H1 (cell line): Measurements from ENCODE around the gene LHPP. TPM values are rescaled to one million over a fixed set of nuclear protein-coding genes. Genes with fewer than 3 reads are reported as not detected.

Source experiments
- CTCF ChIA-PET: fragments of 300-600 bp; sonication (Branson Sonifier 250); formaldehyde crosslinking; loops from one replicate; lab custom pipeline; 2021; ENCODE audit not compliant: partially characterized antibody; lab: Charles Lee
- POLR2A ChIA-PET: fragments of 300-600 bp; sonication (Branson Sonifier 250); formaldehyde crosslinking; loops from one replicate; lab custom pipeline; 2021; ENCODE audit warnings: inconsistent platforms; ENCODE audit not compliant: partially characterized antibody; lab: Charles Lee
- DNase-seq, 2 experiments: peaks; one replicate each; pipeline versions ENCODE4 v3.0.0 to v3.0.0-alpha.2; 2010 to 2022; ENCODE audit warnings: low spot score in 2 of 2, low read depth in 1 of 2, mixed read lengths in 1 of 2
- FAIRE-seq: peaks from 2 replicates; lab custom pipeline; 2011; peaks lifted over from hg19 to GRCh38; lab: Jason Lieb, UNC
- H2AFZ ChIP-seq: 2 replicates; pipeline ENCODE4 v1.8.1; 2012; ENCODE audit warnings: low read length, inconsistent platforms
- H2AK5ac ChIP-seq: 2 replicates; pipeline ENCODE4 v1.6.1; 2013; ENCODE audit warnings: low read depth, low read length
- H2BK120ac ChIP-seq: replicated peaks from 2 replicates; pipeline ENCODE3; 2013; ENCODE audit warnings: low read depth, low read length, inconsistent platforms
- H2BK12ac ChIP-seq: 2 replicates; pipeline ENCODE4 v1.6.1; 2013; ENCODE audit warnings: low read depth, low read length
- H2BK15ac ChIP-seq: 2 replicates; pipeline ENCODE4 v1.6.1; 2013; ENCODE audit warnings: low read length
- H2BK20ac ChIP-seq: 2 replicates; pipeline ENCODE4 v1.6.1; 2013; ENCODE audit warnings: low read length
- H2BK5ac ChIP-seq: 2 replicates; pipeline ENCODE4 v1.6.1; 2013; ENCODE audit warnings: low read depth, low read length
- H3K14ac ChIP-seq: 2 replicates; pipeline ENCODE4 v1.6.1; 2013; ENCODE audit warnings: inconsistent platforms; ENCODE audit not compliant: insufficient read length
- H3K18ac ChIP-seq: 2 replicates; pipeline ENCODE4 v1.6.1; 2013; ENCODE audit warnings: low read length; ENCODE audit errors: extremely low read depth
- H3K23ac ChIP-seq: 2 replicates; pipeline ENCODE4 v1.6.1; 2013; ENCODE audit warnings: inconsistent platforms; ENCODE audit not compliant: insufficient read length
- H3K23me2 ChIP-seq: 2 replicates; pipeline ENCODE4 v1.6.1; 2013; ENCODE audit warnings: low read depth, low read length
- H3K27ac ChIP-seq: 2 replicates; pipeline ENCODE4 v1.6.1; 2011; ENCODE audit warnings: low read depth, low read length, inconsistent platforms
- H3K27me3 ChIP-seq, 4 experiments: replicated peaks in 1 of 4; 1 replicate in 1 of 4; 2 replicates in 3 of 4; pipeline versions ENCODE4 v1.6.1 to v1.8.1; 2011 to 2013; ENCODE audit warnings: low read length in 3 of 4, mild to moderate bottlenecking in 3 of 4, inconsistent platforms in 2 of 4, mixed read lengths in 2 of 4, moderate library complexity in 1 of 4; ENCODE audit not compliant: control insufficient read depth in 3 of 4, insufficient read depth in 3 of 4; ENCODE audit errors: extremely low read depth in 1 of 4
- H3K36me3 ChIP-seq, 4 experiments: 2 replicates each; pipeline versions ENCODE4 v1.6.1 to v1.8.1; 2011 to 2013; ENCODE audit warnings: mild to moderate bottlenecking in 4 of 4, low read length in 3 of 4, moderate library complexity in 2 of 4, control low read depth in 1 of 4, inconsistent platforms in 1 of 4; ENCODE audit not compliant: insufficient read depth in 4 of 4, control insufficient read depth in 2 of 4
- H3K4ac ChIP-seq: replicated peaks from 2 replicates; pipeline ENCODE3; 2013; ENCODE audit warnings: low read length, low read depth, mixed read lengths, inconsistent platforms; ENCODE audit not compliant: insufficient read length
- H3K4me1 ChIP-seq, 4 experiments: replicated peaks in 1 of 4; 1 replicate in 1 of 4; 2 replicates in 3 of 4; pipeline versions ENCODE4 v1.6.1 to v1.8.1; 2011 to 2013; ENCODE audit warnings: low read length in 3 of 4, inconsistent platforms in 2 of 4, mixed read lengths in 1 of 4; ENCODE audit not compliant: insufficient read depth in 4 of 4, control insufficient read depth in 3 of 4
- H3K4me2 ChIP-seq, 2 experiments: 2 replicates each; pipeline versions ENCODE4 v1.6.1 to v1.8.1; 2011 to 2013; ENCODE audit warnings: low read depth in 2 of 2, low read length in 2 of 2, control low read depth in 1 of 2, inconsistent platforms in 1 of 2, mild to moderate bottlenecking in 1 of 2; ENCODE audit not compliant: insufficient read depth in 1 of 2
- H3K4me3 ChIP-seq, 4 experiments: fragments of 200-600, 300-600 bp in 1 of 4; sonication (generic), shearing (Covaris generic), sonication (Bioruptor Twin) in 1 of 4; 2 replicates each; pipeline versions ENCODE4 v1.5.1 to v1.8.1; 2011 to 2016; ENCODE audit warnings: low read length in 4 of 4, low read depth in 3 of 4, control low read depth in 2 of 4, inconsistent platforms in 2 of 4, mild to moderate bottlenecking in 2 of 4, mixed read lengths in 1 of 4, moderate library complexity in 1 of 4; ENCODE audit not compliant: insufficient read depth in 2 of 4; ENCODE audit errors: extremely low read depth in 1 of 4
- H3K56ac ChIP-seq: replicated peaks from 2 replicates; pipeline ENCODE3; 2013; ENCODE audit warnings: low read depth, mild to moderate bottlenecking, mixed read lengths, low read length, inconsistent platforms; ENCODE audit not compliant: insufficient read length
- H3K79me1 ChIP-seq: 2 replicates; pipeline ENCODE4 v1.6.1; 2013; ENCODE audit warnings: low read depth, low read length, control low read depth
- H3K79me2 ChIP-seq, 2 experiments: 2 replicates each; pipeline versions ENCODE4 v1.6.1 to v1.8.1; 2012 to 2013; ENCODE audit warnings: low read length in 2 of 2, mild to moderate bottlenecking in 2 of 2, inconsistent platforms in 1 of 2; ENCODE audit not compliant: insufficient read depth in 2 of 2, control insufficient read depth in 1 of 2
- H3K9ac ChIP-seq, 4 experiments: replicated peaks in 1 of 4; 1 replicate in 1 of 4; 2 replicates in 3 of 4; pipeline versions ENCODE4 v1.6.1 to v1.8.1; 2011 to 2013; ENCODE audit warnings: low read depth in 3 of 4, low read length in 3 of 4, control low read depth in 2 of 4, mild to moderate bottlenecking in 2 of 4, moderate library complexity in 2 of 4, inconsistent platforms in 1 of 4; ENCODE audit errors: extremely low read depth in 1 of 4
- H3K9me3 ChIP-seq, 2 experiments: 2 replicates each; pipeline versions ENCODE4 v1.6.1 to v1.8.1; 2012 to 2013; ENCODE audit warnings: mild to moderate bottlenecking in 2 of 2, moderate library complexity in 2 of 2, control low read depth in 1 of 2, inconsistent platforms in 1 of 2, low read depth in 1 of 2, low read length in 1 of 2, mixed read lengths in 1 of 2; ENCODE audit not compliant: insufficient read depth in 2 of 2
- H4K20me1 ChIP-seq, 2 experiments: replicated peaks in 1 of 2; 2 replicates each; pipeline versions ENCODE3 to v1.8.1; 2011 to 2013; ENCODE audit warnings: inconsistent platforms in 2 of 2, low read length in 2 of 2, mild to moderate bottlenecking in 1 of 2; ENCODE audit not compliant: insufficient read depth in 2 of 2, control insufficient read depth in 1 of 2
- H4K5ac ChIP-seq: 2 replicates; pipeline ENCODE4 v1.6.1; 2013; ENCODE audit warnings: low read length, low read depth, mixed read lengths, inconsistent platforms; ENCODE audit not compliant: insufficient read length
- H4K8ac ChIP-seq: 2 replicates; pipeline ENCODE4 v1.8.0; 2013; ENCODE audit warnings: mild to moderate bottlenecking, moderate library complexity, low read length, inconsistent platforms; ENCODE audit not compliant: insufficient read depth; ENCODE audit errors: extremely low read depth
- H4K91ac ChIP-seq: replicated peaks from 2 replicates; pipeline ENCODE3; 2013; ENCODE audit warnings: low read length, mixed read lengths, inconsistent platforms; ENCODE audit not compliant: insufficient read length
- FOSL1 ChIP-seq: IDR thresholded peaks from 2 replicates; pipeline ENCODE4 v1.6.1; 2011; ENCODE audit warnings: mild to moderate bottlenecking, low read depth, low read length, moderate library complexity; ENCODE audit not compliant: insufficient read depth
- TAF1 ChIP-seq: IDR thresholded peaks from 2 replicates; pipeline ENCODE4 v1.6.1; 2011; ENCODE audit warnings: mild to moderate bottlenecking, low read depth, low read length
- WGBS, 2 experiments: shearing (Covaris generic) in 1 of 2; methylation state at CpG; one replicate each; pipeline versions ENCODE4 v1.1.6 to v1.1.7; 2013 to 2015; ENCODE audit warnings: low lambda C conversion rate in 2 of 2, mixed read lengths in 2 of 2, inconsistent platforms in 1 of 2, low coverage in 1 of 2, missing lambda C conversion rate in 1 of 2; ENCODE audit not compliant: insufficient replicate concordance in 2 of 2, insufficient coverage in 1 of 2, insufficient read length in 1 of 2; ENCODE audit errors: extremely low coverage in 1 of 2, missing lambda C conversion rate in 1 of 2; 5-methylcytosine and 5-hydroxymethylcytosine counted together
- polyA plus RNA-seq, 7 experiments: library from polyadenylated mRNA; depleted of rRNA in 3 of 7; stranded (reverse) in 5 of 7; unstranded in 2 of 7; fragments of >200 nt in 5 of 7; fragments of 200-250 nt in 2 of 7; gene quantifications; 1 replicate in 5 of 7; 2 replicates in 1 of 7; 4 replicates in 1 of 7; pipeline versions ENCODE4 v1.2.1 to v1.2.3, GENCODE V29; 2011 to 2013; ENCODE audit warnings: missing spikeins in 2 of 7, mixed read lengths in 2 of 7
- total RNA-seq: library from RNA; stranded (reverse); fragmentation: NEBNext Ultra II Directional; extraction: Animal tissue kit (Norgen Biotek cat#: 25700); gene quantifications from 2 replicates; pipeline ENCODE4 v1.2.1, GENCODE V29; 2021
- TF ChIP-seq, protein P1 (sequence below), 3 experiments: IDR thresholded peaks; 1 replicate in 2 of 3; 2 replicates in 1 of 3; pipeline versions ENCODE4 v1.5.1 to v1.6.1; 2011; ENCODE audit warnings: low read length in 3 of 3, mild to moderate bottlenecking in 3 of 3, inconsistent platforms in 2 of 3, low read depth in 1 of 3, moderate library complexity in 1 of 3; ENCODE audit not compliant: insufficient read depth in 1 of 3; ENCODE audit errors: control extremely low read depth in 1 of 3

The LHPP gene
- total and polyA plus RNA-seq, 2 of the 8 experiments (the other 6 are each of a cell fraction or from before 2014, with no cell fraction given) = 26.0 to 45.0 TPM

DNA sequence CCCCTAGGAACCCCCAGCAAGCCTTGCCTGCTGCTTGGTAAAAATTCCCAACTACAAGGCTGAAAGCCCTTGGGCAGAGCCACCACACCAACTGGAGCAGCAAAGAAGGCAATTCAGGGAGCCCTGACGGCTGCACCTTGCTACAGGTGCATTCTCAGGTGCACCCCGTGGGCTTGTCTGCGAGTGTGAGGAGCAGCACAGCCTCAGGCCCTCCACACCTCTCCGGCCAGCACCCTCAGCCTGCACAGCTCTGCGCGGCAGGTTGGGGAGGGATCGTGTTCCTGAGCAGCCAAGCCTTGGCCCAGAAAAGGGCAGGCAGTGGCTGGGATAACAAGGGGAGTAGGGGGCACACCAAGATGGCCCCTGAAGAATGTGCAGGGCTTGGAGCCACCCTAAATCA lies 178.4 kb downstream of the LHPP start:
- Histone ChIP-seq H3K79me1 (no peaks in the 10 kb centered on the region), H3K4ac (no peak overlapping the region), H2BK5ac (peak overlapping the region; percentile 13), H3K14ac (no peak overlapping the region), H3K27ac (no peak overlapping the region), H4K91ac (no peak overlapping the region), H3K36me3 (no peaks in the 10 kb centered on the region), H2AK5ac (no peak overlapping the region), H3K79me2 (no peaks in the 10 kb centered on the region; a peak in 1 of 4 replicates), H3K4me1 (no peaks in the 10 kb centered on the region; a peak in 2 of 7 replicates), H2BK15ac (no peak overlapping the region), H4K20me1 (peaks cover 0 to 7% of the 10 kb centered on the region in 2 experiments), H3K4me3 (no peak overlapping the region), H3K18ac (no peak overlapping the region), H3K23ac (no peak overlapping the region), H2BK120ac (no peak overlapping the region), H2AFZ (no peak overlapping the region), H4K8ac (peak overlapping the region; percentile 36), H2BK20ac (no peak overlapping the region), H3K9me3 (no peaks in the 10 kb centered on the region), H3K9ac (no peak overlapping the region), H3K27me3 (no peaks in the 10 kb centered on the region), H3K23me2 (0 out of 2 replicates have a peak, but pooled peaks cover 2% of the 10 kb centered on the region), H3K56ac (no peak overlapping the region), H3K4me2 (no peak overlapping the region), H4K5ac (no peak overlapping the region), H2BK12ac (no peak overlapping the region)
- WGBS, 2 experiments = 90% methylated on average over 7 of the region's 7 CpGs; no CpG with 5 or more reads in 1 of the 2 experiments
- FAIRE-seq (no peak), DNase-seq (no peak)
- POLR2A ChIA-PET = no interaction called here
- CTCF ChIA-PET = interaction anchor here (2.2 kb wide), 1 partner anchor 109 kb away, joined by 6 read pairs; no protein-coding TSS in a partner anchor
- TF ChIP-seq FOSL1 (no peak), TAF1 (no peak)
- TF ChIP-seq, protein P1, sequence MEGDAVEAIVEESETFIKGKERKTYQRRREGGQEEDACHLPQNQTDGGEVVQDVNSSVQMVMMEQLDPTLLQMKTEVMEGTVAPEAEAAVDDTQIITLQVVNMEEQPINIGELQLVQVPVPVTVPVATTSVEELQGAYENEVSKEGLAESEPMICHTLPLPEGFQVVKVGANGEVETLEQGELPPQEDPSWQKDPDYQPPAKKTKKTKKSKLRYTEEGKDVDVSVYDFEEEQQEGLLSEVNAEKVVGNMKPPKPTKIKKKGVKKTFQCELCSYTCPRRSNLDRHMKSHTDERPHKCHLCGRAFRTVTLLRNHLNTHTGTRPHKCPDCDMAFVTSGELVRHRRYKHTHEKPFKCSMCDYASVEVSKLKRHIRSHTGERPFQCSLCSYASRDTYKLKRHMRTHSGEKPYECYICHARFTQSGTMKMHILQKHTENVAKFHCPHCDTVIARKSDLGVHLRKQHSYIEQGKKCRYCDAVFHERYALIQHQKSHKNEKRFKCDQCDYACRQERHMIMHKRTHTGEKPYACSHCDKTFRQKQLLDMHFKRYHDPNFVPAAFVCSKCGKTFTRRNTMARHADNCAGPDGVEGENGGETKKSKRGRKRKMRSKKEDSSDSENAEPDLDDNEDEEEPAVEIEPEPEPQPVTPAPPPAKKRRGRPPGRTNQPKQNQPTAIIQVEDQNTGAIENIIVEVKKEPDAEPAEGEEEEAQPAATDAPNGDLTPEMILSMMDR (IDR thresholded peaks at IDR 0.05; ENCODE audit: control extremely low read depth in 1 of 3, insufficient read depth in 1 of 3, low read depth in 1 of 3, low read length in 3 of 3) = no peak
